ENCODE measurements around the gene COL16A1.

COL16A1 gene

DNA sequence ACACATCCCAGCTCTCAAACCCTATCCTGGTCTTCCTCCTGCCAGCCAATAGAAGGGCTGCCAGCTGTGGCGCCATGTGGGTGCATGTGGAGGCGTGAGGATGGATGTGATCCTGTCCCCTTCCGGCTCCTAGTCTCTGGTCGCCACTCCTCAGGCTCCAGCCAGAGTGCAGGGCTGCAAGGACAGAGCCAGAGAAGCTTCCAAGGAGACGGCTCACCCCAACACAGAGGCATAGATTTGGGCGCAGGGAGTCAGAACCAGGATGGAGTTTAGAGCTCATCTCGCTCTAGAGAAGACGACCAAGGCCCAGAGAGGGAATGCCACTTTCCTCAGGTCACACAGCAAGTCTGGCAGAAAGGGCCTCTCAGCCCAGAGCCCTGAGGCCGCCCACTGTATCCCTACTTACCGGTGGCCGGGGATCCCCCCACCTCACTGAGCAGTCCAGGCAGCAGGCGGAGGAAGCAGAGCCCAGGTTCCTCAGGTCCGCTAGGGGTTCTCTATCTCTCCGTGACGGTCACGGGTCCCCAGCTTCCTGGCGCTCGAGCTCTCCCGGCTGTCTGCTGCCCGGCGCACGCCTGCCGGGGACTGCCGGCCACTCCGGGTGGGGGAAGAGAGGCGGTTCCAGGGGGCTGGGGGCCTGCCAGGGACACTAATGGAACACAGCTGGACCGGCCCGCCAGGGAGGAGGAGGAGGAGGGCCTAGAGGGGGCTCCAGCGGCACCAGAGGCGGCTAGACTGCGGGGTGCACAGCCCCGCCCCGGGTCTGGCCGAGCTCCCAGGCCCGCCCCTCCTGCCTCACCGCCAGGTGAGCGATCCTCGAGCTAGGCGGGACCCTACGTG, at the start of gene COL16A1:
TSS of gene COL16A1 (minus strand) at position 587 of the 840 bp plus-strand sequence. CDS start 1,824 bp downstream, outside the sequence.
- DNase-seq, result no peak

DNA sequence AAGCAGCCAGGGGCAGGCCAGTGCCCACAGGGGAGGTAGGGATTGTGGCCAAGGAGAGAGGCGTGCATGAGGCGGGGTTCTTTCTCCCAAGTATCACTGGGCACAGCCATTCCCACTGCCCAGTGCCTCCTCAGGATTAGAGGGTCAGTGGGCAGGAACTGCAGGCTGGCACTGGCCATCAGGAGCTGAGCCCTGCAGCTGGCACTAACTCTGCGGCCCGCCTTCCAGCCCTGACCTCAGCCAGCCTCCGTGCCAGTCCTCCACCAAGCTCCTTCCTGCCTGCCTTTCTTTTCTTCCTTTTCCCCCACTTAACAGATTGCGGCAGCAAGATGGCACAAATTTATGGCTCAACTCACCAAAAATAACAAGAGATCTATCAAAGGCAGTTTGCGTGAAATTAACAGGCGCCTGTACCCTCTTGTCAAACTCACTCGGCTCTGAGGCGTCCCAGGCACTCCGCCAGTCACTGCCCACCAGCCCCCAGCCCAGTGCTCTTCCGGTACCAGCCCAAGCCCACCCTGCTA, 49.2 kb upstream of the COL16A1 start:
- DNase-seq, result no peak

DNA sequence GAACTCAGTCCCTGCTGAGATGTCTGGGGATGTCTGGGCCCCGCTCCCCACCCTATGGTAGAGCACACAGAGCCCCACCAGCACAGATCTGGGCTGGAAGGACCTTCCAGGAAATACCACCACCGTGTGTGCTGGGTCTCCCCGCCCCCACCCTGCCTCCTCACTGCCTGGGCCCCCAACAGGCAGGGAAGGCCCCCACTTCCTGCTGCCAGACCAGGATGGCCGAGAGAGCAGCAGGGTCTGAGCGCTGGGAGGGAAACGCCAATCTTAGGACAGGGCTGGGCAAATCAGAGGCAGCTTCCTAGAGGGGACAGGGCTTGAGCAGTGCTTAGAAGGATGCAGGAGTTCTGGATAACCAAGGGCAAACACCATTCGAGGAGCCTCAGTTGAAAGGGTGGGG, 48.4 kb upstream of the COL16A1 start:
- DNase-seq, result no peak

DNA sequence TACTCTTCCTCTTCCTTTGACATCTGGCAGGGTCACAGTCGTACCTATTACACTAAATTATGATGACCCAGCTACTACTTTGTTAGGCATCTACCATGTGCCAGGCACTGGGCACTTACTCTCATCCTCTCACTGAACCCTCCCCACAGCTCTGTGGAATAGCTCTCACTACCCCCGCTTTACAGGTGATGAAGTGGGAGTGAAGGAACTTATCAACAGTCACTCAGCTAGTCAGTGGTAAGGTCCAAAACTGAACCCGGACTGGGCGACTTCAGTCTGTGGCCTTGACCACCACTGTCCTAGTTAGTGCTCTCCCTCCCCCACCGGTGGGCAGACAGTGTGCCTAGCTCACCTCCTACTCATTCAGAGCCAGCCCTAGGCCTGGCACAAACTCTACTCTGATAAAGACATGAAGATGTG, 48.0 kb upstream of the COL16A1 start:
- no peak for DNase-seq

DNA sequence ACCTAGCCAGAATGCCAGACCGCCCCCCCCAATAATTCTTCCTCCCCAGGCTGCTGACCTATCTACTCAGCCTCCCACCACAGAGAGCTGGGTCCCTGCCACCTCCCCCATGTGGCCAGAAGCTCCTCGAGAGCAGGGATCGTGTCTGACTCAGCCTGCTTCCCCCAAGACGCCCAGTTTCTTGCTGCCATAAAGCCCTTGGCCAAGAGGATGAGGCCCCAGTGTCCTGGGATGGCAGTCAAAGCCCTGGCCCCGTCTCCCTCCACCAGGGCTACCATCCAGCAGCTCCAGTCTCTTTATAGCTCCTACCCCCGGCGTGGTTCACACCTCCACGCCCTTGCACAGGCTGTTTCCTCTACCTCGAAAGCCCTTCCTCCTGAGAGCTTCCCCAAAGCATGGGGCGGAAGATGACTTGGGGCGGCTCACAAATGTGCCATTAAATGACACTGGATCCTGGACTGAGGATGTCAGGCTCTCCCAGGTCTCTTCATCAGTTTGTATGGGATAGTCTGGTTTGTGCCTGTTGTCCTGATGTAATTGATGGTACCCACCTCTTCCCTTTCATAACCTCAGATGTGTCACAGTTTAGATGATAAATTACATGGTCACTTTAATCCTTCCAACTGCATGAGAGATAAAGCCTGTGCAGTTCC, 47.2 kb upstream of the COL16A1 start:
- no peak for DNase-seq

DNA sequence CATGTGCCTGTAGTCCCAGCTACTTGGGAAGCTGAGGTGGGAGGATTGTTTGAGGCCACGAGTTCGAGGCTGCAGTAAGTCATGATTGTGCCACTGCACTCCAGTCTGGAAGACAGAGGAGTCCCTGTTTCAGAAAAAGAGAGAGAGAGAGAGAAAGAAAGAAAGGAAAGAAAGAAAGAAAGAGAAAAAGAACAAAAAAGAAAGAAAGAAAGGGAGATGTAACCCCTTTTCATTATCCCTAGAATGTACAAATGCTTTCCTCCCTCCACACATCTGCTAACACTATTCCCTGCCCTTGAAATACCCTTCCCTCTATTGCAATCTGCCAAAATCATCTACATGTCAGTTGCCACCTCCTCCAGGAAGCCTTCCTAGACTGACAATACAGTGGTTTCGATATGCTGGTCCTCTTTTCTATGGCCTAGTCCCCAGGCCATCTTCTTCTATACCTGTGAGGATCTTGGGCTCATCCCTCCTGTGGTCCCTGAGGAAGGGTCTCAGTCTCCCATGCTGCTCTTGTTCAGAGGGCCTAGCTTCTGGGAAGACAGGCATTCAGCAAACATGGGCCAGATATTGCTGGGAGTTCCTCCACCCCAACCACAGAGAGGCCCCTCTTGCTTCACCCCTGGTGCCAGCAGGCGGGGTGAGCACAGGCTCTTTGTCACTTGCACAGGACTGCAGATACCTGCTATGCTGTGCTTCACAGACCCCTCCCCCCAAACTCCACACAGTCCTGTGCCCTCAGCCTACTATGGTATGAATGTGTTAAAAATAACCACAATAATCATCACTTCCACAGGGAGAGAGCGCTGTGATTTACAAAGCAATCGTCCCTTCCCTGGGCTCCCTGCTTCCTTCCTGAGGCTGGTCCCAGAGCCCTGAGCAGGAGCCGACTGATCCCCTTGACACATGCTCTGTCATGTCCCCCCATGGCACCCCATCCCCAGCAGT, 46.2 kb upstream of the COL16A1 start:
- DNase-seq, result no peak

DNA sequence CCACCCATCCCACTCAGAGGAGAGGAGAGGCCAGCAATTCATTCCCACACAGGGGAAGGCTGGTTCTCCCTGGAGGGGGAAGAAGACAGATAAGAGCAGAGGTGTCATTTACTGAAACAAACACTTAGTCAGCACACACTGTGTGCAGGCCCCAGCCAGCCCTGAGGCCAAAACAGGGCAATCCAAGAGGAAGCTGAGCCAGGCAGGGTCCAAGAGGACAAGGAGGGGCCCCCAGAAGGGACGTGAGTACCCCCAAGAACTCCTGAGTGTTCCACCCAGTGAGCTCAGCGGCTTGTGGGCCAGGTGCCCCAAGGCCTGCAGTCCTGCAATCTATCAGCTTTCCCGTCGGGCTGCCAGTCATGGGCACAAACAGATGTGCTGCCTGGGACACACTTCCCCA, 44.5 kb upstream of the COL16A1 start:
- no peak for DNase-seq

DNA sequence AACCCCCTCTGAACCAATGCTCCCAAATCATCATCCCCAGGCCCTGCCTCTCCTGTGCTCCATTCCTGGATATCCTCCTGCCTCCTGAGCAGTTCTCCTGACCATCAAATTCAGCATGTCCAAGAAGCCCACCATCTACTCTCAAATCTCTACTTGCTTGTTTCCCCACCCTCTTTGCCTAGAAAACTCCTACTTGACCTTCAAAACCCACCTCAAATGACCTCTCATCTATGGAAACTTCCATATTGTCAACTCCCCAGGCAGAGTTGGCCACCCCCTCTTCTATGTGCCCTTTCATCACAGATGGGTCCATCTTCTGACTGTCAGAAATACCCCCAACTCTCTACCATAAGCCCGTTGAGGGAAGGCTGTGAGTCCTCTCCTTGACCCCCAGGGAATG, 43.5 kb upstream of the COL16A1 start:
- DNase-seq, result no peak

DNA sequence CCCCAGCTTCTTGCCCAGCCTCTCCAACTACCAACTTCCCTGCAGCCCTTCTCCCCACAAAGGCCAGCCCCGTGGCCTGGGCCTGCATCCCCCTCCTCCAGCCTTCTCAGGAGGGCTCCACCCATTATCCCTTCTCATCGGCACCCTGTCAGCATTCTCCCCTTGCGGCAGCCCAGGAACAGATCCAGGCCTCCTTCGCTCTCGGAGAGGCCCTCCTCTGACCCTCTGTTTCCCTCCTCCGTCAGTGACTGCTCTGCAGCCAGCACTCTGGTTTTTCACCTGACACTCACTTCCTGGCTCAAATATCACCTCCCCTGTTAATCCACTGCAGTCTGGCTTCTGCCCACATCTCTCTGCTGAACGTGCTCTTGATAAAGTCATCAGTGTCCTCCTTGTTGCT, 42.9 kb upstream of the COL16A1 start:
- DNase-seq, result no peak

DNA sequence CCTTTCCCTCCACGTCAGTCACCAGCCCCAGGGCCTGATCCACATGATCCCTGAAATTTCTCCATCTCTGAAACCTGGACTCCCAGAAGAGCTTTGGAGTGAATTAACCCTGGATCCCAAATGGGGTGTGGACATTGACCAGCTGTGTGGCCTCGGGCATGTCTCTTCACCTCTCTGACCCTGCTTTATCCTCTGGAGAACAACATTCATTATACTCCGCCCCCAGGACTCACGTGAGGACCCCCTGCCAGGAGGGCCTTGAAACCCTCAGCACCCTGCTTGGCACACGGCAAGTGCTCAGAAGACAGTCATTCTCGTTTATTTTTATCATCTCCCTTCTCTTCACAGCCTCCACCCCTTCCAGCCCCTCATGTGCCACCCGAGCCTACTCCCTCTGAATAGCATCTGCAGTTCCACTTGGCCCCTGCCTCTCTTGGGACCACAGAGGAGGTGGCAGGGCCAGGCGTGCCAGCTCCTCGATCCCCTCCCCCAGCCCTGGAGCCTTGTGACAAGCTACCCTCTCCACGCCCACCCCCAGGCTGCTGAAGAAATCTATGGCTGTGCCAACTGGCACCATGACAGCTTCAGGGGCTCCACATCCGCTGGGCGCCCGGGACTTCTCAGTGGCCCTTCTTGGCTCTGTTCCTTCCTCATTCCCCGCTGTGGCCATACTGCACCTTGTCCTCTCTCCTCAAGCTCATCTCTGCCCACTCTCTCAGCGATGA, 42.3 kb upstream of the COL16A1 start:
- peak; percentile 39 for DNase-seq

DNA sequence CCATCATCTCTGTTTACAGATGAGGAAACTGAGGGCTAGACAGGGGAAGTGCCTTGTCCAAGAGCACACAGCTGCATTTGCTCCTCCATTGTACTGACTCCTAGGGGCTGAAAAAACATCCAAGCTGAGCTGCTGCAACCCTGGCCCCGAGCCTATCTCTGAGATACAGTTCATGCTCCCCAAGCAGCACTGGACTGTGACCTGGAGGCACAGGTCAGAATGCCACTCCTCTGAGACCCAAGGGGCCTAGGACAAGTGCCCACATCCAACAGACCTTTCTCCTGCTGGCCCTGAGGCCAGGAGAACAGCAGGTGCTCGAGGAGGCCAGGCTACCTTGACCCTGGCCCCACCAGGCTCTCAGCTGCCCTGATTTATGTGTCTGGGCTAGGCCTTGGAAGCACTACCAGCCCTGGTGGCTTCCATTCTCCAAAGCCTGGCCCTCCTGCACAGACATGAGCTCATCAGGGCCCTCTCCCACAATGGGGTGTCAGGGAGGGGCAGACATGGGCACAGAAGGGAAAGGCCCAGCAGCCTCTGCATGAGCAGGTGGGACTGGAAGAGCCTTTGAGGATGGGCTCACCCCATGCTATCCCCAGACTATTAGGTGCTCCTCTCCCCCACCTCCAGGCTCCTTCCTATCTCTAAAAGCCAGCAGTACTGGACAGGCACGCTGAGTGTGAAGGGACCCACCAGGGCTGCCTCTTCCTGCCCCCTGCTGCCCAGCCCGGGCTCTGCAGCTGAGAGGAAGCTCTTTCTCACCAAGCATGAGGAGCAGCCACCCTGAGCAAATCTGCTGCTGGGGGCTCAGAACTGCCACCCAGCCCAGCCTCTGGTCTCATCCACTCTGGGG, 41.5 kb upstream of the COL16A1 start:
- DNase-seq, result peak; percentile 59

DNA sequence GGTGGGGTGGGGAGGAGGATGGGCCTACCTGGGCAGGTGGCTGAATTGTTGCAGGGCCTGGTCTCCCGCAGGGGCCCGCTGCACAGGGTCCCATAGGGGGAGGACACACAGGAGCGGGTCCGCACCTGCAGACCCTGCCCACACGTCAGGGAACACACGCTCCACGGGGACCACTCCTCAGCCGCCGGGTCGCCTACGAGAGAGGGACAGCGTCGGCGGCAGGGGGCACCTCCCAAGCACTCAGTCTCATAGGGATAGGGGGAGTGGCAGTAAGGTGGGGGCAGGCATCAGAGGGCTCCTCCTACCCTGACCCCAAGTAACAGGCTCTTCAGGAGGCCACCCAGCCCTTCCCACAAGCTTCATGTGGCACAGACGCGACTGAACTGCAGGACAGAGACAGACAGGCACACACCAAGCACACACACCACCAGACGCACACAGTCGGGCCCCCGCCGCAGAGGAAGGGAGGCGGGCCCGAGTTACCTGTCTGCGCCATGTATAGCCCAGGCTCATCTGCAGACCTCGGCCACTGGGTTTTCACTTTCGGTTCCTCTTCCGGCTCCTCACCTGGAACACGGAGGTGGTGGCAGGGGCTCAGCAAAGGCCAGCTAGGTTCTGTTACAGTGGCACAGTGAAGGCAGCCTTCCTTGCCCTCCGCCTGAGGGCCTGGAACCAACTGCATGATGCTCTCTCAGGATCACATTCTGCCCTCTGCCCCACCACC, 40.5 kb upstream of the COL16A1 start:
- DNase-seq, result no peak

DNA sequence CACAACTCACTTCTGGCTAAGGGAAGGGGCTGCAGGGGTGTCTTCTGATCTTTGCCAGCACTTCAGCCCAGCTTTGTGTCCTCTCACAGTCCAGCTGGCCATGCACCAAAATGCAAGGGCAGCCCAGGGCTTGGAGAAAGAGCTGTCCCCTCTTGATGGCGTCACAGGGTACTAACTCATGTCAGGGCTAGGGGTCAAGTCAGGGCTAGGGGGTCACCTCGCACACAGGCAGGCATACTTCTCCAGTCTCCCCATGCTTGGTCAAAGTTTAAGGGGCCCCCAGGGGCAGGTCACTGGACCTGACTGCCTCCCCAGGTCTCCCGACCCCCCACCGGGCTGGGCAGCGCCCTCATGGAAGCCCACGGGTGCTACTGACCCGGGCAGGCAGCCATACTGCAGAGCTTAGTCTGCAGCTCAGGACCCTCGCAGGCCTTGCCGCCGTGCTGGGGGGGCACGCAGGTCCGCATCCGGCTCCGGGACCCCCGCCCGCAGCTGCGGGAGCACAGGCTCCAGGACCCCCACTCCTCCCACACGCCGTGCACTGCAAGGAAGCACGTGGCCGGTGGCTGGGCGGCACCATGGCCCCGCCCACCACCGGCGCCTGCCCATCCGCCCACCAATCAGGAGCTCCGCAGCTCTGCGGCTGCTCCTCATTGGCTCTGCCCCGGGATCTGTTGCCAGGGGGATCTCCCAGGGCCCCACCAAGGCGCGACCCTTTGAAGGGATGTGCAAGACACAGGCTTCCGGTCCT, 38.8 kb upstream of the COL16A1 start:
- DNase-seq, result no peak

DNA sequence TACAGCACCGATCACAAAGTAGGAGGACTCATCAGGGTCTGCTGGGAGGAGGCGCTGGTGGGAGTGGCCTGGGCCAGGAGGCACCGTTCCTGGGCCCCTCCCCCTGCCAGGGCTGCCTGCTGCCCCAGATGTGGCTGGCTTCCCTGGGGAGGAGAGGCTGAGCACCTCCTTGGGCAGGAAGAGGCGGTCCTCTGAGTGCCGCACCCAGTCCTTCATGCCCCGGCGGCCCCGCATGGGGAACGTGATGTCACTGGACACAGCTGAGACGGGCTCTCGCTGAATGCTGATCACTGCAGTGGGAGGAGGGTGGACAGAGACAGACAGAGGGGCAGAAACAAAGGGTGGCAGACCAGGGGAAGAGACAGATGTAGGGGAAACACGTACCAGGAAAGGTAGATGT, 35.5 kb upstream of the COL16A1 start:
- DNase-seq, result no peak

DNA sequence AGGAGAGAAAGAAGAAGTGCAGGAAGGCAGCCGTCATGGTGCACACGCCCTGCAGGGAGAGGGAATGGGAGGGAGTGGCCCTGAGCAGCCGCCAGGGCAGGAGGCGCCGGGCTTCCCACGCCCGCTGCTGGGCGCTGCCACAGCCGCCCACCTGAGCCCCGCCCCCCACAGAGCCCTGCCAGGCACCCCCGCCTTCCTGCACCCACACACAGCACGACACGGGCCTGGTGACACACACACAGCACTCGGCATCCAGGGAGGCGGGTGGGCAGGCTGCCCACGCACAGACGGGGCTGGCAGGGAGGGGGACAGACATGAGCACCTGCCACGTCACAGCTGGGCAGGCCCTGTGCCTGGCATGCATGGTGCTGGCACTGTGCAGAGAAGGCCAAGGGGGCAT, 32.9 kb upstream of the COL16A1 start:
- DNase-seq, result no peak

DNA sequence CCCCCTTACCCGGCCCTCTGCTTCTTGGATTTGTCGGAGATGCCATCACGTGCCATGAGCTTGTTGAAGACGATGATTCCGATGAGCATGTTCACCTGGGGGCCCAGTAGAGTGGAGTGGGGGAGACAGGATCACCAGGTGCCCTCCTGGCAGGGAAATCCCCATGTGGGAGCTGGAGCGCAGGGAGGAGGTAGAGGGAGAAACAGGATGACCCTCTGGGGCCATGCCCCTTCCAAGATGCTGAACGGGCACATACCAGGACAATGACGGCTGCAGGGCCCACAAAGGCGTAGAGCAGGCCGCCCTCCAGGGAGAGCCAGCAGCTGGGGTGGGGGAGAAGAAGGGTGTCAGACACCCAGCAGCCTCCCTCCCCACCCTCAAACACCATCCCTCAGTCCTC, 31.8 kb upstream of the COL16A1 start:
- no peak for DNase-seq

DNA sequence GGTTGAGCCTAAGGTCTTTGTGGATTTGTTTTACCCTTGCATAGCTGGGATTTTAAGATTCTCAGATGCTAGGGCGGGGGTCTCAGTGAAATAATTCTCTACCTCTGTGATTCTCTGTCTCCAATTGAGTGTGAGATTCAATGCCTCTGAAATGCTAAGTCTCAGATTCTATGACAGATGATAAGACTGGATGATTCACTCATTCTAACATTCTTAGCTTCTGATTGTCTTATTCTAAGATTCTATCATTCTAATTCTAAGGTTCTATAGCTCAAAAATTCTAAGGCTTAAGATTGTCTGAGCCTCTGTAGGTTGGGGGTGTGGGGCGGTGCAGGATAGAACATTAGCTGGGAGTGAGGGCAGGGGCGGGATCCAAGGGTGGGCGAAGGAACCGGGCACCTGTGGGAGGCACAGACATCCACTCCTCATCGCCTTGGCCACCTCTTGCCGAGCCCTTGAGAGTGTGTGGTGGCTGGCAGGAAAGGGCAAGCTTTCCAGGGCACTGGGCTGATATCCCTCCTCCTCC, 30.8 kb upstream of the COL16A1 start:
- DNase-seq, result no peak

DNA sequence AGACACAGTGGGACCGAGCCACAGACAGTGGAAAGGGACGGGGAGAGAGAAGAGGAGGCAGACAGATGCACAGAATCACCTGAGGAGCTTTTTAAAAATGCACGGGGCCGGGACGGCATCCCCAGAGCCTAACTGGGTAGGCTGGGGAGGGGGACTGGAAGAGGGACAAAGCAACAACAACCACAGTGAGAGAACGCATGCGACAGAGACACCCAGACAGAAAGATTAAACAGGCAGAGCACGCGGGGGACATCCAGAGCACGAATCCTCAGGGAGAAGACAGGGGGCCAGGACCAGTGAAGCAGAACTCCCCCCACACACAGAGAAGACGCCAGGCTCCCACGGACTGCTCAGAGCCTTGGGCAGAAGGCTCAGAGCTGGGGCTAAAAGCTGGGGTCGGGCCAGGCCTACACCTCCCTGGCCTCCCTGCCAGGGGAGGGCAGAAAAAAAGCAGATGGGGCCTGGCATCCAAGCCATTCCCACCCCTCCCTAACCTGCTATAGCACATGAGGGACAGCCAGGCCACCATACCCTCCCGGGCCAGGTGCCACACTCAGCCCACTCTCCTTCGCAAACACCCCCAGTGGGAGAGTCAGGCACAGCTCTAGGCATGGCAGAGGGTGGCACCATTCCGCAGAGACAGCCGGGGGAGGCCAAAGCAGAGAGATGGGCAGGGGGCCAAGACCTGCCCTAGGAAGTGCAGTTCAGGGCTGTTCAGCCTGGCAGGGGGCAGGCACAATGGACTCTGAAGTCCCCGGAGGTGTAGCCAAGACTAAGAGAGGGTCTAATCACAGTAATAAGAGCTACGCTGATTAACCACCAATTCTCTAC, 29.8 kb upstream of the COL16A1 start:
- DNase-seq, result peak; percentile 44

Data from NCI-H1694 (cell line).